GM23338 (cell line): ENCODE measurements around the gene LRTM2. TPM values are rescaled to one million over a fixed set of nuclear protein-coding genes. Genes with fewer than 3 reads are reported as not detected.

Source experiments
- ATAC-seq: fragments of 200-7000 bp; cut with Tn5 transposase; 3 replicates; pipeline ENCODE4 v1.9.1; 2020
- DNase-seq: peaks from one replicate; pipeline ENCODE4 v3.0.0-alpha.2; 2015; ENCODE audit warnings: low spot score
- H2AFZ ChIP-seq: fragments of 200-600 bp; sonication (generic); 2 replicates; pipeline ENCODE4 v1.8.0; 2016; ENCODE audit warnings: antibody characterized with exemption, mild to moderate bottlenecking, moderate library complexity
- H3F3A ChIP-seq: fragments of 200-600 bp; sonication (generic); replicated peaks from 2 replicates; pipeline ENCODE4 v1.8.0; 2017; ENCODE audit warnings: antibody characterized with exemption, mixed run types, low read depth
- H3K27ac ChIP-seq: fragments of 200-600 bp; sonication (generic); 2 replicates; pipeline ENCODE4 v1.6.1; 2016; ENCODE audit warnings: low read depth
- H3K27me3 ChIP-seq: fragments of 200-600 bp; sonication (generic); 2 replicates; pipeline ENCODE4 v1.8.0; 2016; ENCODE audit warnings: mild to moderate bottlenecking, mixed run types, moderate library complexity; ENCODE audit not compliant: insufficient read depth
- H3K36me3 ChIP-seq: fragments of 200-600 bp; sonication (generic); 2 replicates; pipeline ENCODE4 v1.8.0; 2016; ENCODE audit warnings: mild to moderate bottlenecking; ENCODE audit not compliant: insufficient read depth
- H3K4me1 ChIP-seq: fragments of 200-600 bp; sonication (generic); 2 replicates; pipeline ENCODE4 v1.8.0; 2016; ENCODE audit warnings: mild to moderate bottlenecking, moderate library complexity; ENCODE audit not compliant: insufficient read depth
- H3K4me2 ChIP-seq: fragments of 200-600 bp; sonication (generic); 2 replicates; pipeline ENCODE4 v1.7.1; 2017; ENCODE audit warnings: mixed run types
- H3K4me3 ChIP-seq: fragments of 200-600 bp; sonication (generic); 2 replicates; pipeline ENCODE4 v1.6.1; 2016; ENCODE audit warnings: mixed run types
- H3K79me2 ChIP-seq: fragments of 200-600 bp; sonication (generic); replicated peaks from 2 replicates; pipeline ENCODE4 v1.8.0; 2017; ENCODE audit warnings: mild to moderate bottlenecking; ENCODE audit not compliant: insufficient read depth
- H3K9me2 ChIP-seq: fragments of 200-600 bp; sonication (generic); 2 replicates; pipeline ENCODE4 v1.8.0; 2017; ENCODE audit not compliant: insufficient read depth
- H4K20me1 ChIP-seq: fragments of 200-600 bp; sonication (generic); replicated peaks from 2 replicates; pipeline ENCODE4 v1.8.0; 2017; ENCODE audit warnings: mild to moderate bottlenecking; ENCODE audit not compliant: insufficient read depth
- H3K27ac Mint-ChIP-seq: 2 replicates; pipeline ENCODE4 v1.8.0; 2020; ENCODE audit warnings: inconsistent platforms, mild to moderate bottlenecking, moderate library complexity, mixed read lengths
- H3K27me3 Mint-ChIP-seq: 3 replicates; pipeline ENCODE4 v1.8.0; 2022; ENCODE audit warnings: low read depth, mild to moderate bottlenecking, moderate library complexity, mixed read lengths, inconsistent platforms; ENCODE audit not compliant: insufficient read depth, poor library complexity
- H3K36me3 Mint-ChIP-seq: 3 replicates; pipeline ENCODE4 v1.8.0; 2021; ENCODE audit warnings: low read depth, mild to moderate bottlenecking, inconsistent platforms, moderate library complexity, mixed read lengths
- H3K4me1 Mint-ChIP-seq: 3 replicates; pipeline ENCODE4 v1.8.0; 2020; ENCODE audit warnings: mild to moderate bottlenecking, inconsistent platforms, mixed read lengths
- H3K4me3 Mint-ChIP-seq: 3 replicates; pipeline ENCODE4 v1.8.0; 2021; ENCODE audit warnings: moderate library complexity, mild to moderate bottlenecking, inconsistent platforms, mixed read lengths
- H3K9me3 Mint-ChIP-seq: 3 replicates; pipeline ENCODE4 v1.8.0; 2020; ENCODE audit warnings: moderate library complexity, mild to moderate bottlenecking, inconsistent platforms, mixed read lengths
- CREB1 ChIP-seq: fragments of 250-450 bp; sonication (Bioruptor Pico); IDR thresholded peaks from 2 replicates; pipeline ENCODE4 v1.5.0; 2020; ENCODE audit warnings: low read depth, mild to moderate bottlenecking, moderate library complexity
- EZH2 ChIP-seq: fragments of 200-600 bp; sonication (generic); IDR thresholded peaks from one replicate; pipeline ENCODE4 v1.8.0; 2017; ENCODE audit warnings: antibody characterized with exemption, mild to moderate bottlenecking, low read depth; ENCODE audit not compliant: unreplicated experiment
- EZH2phosphoT487 ChIP-seq: fragments of 200-600 bp; sonication (generic); IDR thresholded peaks from one replicate; pipeline ENCODE4 v1.8.1; 2018; ENCODE audit warnings: antibody characterized with exemption; ENCODE audit not compliant: unreplicated experiment
- NANOG ChIP-seq: IDR thresholded peaks from 2 replicates; pipeline ENCODE4 v1.6.1; 2016; ENCODE audit warnings: antibody characterized with exemption, borderline replicate concordance
- POLR2AphosphoS5 ChIP-seq: IDR thresholded peaks from 2 replicates; pipeline ENCODE4 v1.6.1; 2016; ENCODE audit warnings: antibody characterized with exemption, low read depth
- STAT1 ChIP-seq: IDR thresholded peaks from one replicate; pipeline ENCODE4 v1.6.1; 2016; ENCODE audit warnings: antibody characterized with exemption; ENCODE audit not compliant: unreplicated experiment
- ZNF114 ChIP-seq: fragments of 250-450 bp; sonication (Bioruptor Pico); IDR thresholded peaks from 2 replicates; pipeline ENCODE4 v1.5.0; 2020; ENCODE audit warnings: mild to moderate bottlenecking, moderate library complexity
- ZNF331 ChIP-seq: fragments of 250-450 bp; sonication (Bioruptor Pico); IDR thresholded peaks from 2 replicates; pipeline ENCODE4 v1.5.0; 2020; ENCODE audit warnings: low read depth, mild to moderate bottlenecking, moderate library complexity
- polyA plus RNA-seq: library from polyadenylated mRNA; unstranded; fragments of >200 nt; fragmentation: Nextera tagmentation; extraction: Ambion mirVana; gene quantifications from 2 replicates; pipeline ENCODE4 v1.2.1, GENCODE V29; 2016
- total RNA-seq: library from RNA; depleted of rRNA; stranded (reverse); fragments of >200 nt; shearing (Covaris generic); gene quantifications from 2 replicates; pipeline ENCODE4 v1.2.3, GENCODE V29; 2014
- TF ChIP-seq, protein P1 (sequence below): IDR thresholded peaks from one replicate; pipeline ENCODE4 v1.6.1; 2018; ENCODE audit warnings: antibody characterized with exemption; ENCODE audit not compliant: unreplicated experiment
- TF ChIP-seq, protein P2 (sequence below): IDR thresholded peaks from 2 replicates; pipeline ENCODE4 v1.6.1; 2016; ENCODE audit warnings: antibody characterized with exemption
- TF ChIP-seq, protein P3 (sequence below): fragments of 250-450 bp; sonication (Bioruptor Pico); IDR thresholded peaks from 2 replicates; pipeline ENCODE4 v1.5.0; 2020; ENCODE audit warnings: mild to moderate bottlenecking, moderate library complexity
- TF ChIP-seq, protein P4 (sequence below), 2 experiments: fragments of 200-600 bp in 1 of 2; sonication (generic) in 1 of 2; conservative IDR thresholded peaks; 2 replicates each; pipeline versions ENCODE4 v1.5.1 to v1.6.1; 2016 to 2017; ENCODE audit warnings: antibody characterized with exemption in 2 of 2, low read depth in 2 of 2, mild to moderate bottlenecking in 2 of 2, moderate library complexity in 1 of 2

LRTM2 gene
- total and polyA plus RNA-seq, 2 experiments from 2014 or later, result 0.08 TPM; not detected in 1

DNA sequence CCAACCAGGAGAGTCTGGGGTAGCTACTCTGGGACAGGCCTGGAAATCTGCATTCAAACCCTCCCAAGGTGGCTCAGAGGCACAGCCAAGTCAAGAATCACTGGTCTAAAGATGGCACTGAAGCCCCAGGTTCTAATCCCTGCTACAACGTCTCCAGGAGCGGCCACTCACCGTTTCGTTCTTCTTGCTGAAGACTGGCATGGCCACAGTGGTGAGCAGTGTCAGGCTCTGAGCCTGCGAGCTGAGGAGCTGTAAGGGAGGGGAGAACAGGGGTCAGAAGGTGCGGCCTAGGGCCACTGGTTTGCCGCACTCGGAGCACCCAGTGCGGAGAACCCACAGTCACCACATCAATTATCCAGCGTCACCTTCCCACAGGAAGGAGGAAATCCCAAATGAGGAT lies 59.3 kb downstream of the LRTM2 start (continued):
- no peak for TF ChIP-seq EZH2
- TF ChIP-seq POLR2AphosphoS5, result no peak
- TF ChIP-seq EZH2phosphoT487, result no peak
- TF ChIP-seq ZNF114 (CRISPR knock-in tag), result no peak

DNA sequence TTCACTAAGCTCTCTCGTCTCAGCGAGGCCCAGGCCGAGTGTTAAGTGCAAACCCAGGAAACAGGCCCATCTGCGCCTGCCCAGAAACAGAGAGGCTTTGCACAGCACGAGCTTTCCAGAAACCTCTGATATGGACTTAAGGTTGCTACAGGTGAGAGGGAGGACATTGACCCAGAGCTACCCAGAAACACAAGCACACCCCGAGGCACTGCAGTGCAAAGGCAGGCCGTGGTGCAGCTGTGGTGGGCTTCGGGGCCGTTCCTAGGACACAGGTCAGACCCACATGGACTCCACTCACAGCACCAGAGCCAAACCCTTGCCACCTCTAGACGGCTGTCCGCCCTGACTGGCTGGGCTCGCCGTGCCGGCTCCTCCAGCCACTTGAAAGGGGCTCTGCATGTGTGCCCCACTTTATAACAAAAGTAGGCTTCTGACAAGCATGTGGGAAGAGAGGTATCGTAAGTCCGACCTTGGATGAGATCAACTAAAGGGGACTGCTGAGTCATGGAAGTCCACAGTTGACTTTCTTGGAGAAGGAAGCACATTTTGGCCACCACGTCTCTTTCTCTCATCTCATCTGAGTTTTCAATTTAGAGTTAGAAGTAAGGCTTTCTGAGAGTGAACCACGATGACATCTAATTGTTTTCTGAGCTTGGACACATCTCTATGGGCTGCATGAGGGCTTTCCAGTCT lies 59.9 kb downstream of the LRTM2 start:
- H3K4me2 ChIP-seq, result no peak overlapping the region
- H3K4me1 Mint-ChIP-seq, result no peaks in the 10 kb centered on the region
- no peaks in the 10 kb centered on the region for H3K36me3 ChIP-seq
- H3K4me3 ChIP-seq, result no peak overlapping the region
- no peaks in the 10 kb centered on the region for H3K36me3 Mint-ChIP-seq
- no peak overlapping the region for H3K27ac Mint-ChIP-seq
- no peaks in the 10 kb centered on the region for H3K9me3 Mint-ChIP-seq
- H3F3A ChIP-seq, result no peaks in the 10 kb centered on the region
- DNase-seq, result no peak
- H2AFZ ChIP-seq, result no peak overlapping the region
- H4K20me1 ChIP-seq, result no peaks in the 10 kb centered on the region
- TF ChIP-seq, protein P1, sequence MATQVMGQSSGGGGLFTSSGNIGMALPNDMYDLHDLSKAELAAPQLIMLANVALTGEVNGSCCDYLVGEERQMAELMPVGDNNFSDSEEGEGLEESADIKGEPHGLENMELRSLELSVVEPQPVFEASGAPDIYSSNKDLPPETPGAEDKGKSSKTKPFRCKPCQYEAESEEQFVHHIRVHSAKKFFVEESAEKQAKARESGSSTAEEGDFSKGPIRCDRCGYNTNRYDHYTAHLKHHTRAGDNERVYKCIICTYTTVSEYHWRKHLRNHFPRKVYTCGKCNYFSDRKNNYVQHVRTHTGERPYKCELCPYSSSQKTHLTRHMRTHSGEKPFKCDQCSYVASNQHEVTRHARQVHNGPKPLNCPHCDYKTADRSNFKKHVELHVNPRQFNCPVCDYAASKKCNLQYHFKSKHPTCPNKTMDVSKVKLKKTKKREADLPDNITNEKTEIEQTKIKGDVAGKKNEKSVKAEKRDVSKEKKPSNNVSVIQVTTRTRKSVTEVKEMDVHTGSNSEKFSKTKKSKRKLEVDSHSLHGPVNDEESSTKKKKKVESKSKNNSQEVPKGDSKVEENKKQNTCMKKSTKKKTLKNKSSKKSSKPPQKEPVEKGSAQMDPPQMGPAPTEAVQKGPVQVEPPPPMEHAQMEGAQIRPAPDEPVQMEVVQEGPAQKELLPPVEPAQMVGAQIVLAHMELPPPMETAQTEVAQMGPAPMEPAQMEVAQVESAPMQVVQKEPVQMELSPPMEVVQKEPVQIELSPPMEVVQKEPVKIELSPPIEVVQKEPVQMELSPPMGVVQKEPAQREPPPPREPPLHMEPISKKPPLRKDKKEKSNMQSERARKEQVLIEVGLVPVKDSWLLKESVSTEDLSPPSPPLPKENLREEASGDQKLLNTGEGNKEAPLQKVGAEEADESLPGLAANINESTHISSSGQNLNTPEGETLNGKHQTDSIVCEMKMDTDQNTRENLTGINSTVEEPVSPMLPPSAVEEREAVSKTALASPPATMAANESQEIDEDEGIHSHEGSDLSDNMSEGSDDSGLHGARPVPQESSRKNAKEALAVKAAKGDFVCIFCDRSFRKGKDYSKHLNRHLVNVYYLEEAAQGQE, result no peak
- no peak for TF ChIP-seq CREB1 (CRISPR knock-in tag)
- no peak for TF ChIP-seq NANOG
- TF ChIP-seq ZNF331 (CRISPR knock-in tag), result no peak
- TF ChIP-seq EZH2, result no peak
- no peak for TF ChIP-seq POLR2AphosphoS5
- no peak for TF ChIP-seq ZNF114 (CRISPR knock-in tag)
- TF ChIP-seq, protein P2, sequence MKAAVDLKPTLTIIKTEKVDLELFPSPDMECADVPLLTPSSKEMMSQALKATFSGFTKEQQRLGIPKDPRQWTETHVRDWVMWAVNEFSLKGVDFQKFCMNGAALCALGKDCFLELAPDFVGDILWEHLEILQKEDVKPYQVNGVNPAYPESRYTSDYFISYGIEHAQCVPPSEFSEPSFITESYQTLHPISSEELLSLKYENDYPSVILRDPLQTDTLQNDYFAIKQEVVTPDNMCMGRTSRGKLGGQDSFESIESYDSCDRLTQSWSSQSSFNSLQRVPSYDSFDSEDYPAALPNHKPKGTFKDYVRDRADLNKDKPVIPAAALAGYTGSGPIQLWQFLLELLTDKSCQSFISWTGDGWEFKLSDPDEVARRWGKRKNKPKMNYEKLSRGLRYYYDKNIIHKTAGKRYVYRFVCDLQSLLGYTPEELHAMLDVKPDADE, result no peak
- TF ChIP-seq, protein P3, sequence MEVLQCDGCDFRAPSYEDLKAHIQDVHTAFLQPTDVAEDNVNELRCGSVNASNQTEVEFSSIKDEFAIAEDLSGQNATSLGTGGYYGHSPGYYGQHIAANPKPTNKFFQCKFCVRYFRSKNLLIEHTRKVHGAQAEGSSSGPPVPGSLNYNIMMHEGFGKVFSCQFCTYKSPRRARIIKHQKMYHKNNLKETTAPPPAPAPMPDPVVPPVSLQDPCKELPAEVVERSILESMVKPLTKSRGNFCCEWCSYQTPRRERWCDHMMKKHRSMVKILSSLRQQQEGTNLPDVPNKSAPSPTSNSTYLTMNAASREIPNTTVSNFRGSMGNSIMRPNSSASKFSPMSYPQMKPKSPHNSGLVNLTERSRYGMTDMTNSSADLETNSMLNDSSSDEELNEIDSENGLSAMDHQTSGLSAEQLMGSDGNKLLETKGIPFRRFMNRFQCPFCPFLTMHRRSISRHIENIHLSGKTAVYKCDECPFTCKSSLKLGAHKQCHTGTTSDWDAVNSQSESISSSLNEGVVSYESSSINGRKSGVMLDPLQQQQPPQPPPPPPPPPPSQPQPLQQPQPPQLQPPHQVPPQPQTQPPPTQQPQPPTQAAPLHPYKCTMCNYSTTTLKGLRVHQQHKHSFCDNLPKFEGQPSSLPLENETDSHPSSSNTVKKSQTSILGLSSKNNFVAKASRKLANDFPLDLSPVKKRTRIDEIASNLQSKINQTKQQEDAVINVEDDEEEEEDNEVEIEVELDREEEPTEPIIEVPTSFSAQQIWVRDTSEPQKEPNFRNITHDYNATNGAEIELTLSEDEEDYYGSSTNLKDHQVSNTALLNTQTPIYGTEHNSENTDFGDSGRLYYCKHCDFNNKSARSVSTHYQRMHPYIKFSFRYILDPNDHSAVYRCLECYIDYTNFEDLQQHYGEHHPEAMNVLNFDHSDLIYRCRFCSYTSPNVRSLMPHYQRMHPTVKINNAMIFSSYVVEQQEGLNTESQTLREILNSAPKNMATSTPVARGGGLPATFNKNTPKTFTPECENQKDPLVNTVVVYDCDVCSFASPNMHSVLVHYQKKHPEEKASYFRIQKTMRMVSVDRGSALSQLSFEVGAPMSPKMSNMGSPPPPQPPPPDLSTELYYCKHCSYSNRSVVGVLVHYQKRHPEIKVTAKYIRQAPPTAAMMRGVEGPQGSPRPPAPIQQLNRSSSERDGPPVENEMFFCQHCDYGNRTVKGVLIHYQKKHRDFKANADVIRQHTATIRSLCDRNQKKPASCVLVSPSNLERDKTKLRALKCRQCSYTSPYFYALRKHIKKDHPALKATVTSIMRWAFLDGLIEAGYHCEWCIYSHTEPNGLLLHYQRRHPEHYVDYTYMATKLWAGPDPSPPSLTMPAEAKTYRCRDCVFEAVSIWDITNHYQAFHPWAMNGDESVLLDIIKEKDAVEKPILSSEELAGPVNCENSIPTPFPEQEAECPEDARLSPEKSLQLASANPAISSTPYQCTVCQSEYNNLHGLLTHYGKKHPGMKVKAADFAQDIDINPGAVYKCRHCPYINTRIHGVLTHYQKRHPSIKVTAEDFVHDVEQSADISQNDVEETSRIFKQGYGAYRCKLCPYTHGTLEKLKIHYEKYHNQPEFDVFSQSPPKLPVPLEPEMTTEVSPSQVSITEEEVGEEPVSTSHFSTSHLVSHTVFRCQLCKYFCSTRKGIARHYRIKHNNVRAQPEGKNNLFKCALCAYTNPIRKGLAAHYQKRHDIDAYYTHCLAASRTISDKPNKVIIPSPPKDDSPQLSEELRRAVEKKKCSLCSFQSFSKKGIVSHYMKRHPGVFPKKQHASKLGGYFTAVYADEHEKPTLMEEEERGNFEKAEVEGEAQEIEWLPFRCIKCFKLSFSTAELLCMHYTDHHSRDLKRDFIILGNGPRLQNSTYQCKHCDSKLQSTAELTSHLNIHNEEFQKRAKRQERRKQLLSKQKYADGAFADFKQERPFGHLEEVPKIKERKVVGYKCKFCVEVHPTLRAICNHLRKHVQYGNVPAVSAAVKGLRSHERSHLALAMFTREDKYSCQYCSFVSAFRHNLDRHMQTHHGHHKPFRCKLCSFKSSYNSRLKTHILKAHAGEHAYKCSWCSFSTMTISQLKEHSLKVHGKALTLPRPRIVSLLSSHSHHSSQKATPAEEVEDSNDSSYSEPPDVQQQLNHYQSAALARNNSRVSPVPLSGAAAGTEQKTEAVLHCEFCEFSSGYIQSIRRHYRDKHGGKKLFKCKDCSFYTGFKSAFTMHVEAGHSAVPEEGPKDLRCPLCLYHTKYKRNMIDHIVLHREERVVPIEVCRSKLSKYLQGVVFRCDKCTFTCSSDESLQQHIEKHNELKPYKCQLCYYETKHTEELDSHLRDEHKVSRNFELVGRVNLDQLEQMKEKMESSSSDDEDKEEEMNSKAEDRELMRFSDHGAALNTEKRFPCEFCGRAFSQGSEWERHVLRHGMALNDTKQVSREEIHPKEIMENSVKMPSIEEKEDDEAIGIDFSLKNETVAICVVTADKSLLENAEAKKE (CRISPR knock-in tag), result no peak
- TF ChIP-seq, protein P4, sequence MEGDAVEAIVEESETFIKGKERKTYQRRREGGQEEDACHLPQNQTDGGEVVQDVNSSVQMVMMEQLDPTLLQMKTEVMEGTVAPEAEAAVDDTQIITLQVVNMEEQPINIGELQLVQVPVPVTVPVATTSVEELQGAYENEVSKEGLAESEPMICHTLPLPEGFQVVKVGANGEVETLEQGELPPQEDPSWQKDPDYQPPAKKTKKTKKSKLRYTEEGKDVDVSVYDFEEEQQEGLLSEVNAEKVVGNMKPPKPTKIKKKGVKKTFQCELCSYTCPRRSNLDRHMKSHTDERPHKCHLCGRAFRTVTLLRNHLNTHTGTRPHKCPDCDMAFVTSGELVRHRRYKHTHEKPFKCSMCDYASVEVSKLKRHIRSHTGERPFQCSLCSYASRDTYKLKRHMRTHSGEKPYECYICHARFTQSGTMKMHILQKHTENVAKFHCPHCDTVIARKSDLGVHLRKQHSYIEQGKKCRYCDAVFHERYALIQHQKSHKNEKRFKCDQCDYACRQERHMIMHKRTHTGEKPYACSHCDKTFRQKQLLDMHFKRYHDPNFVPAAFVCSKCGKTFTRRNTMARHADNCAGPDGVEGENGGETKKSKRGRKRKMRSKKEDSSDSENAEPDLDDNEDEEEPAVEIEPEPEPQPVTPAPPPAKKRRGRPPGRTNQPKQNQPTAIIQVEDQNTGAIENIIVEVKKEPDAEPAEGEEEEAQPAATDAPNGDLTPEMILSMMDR (conservative IDR thresholded peaks at IDR 0.05; ENCODE audit: low read depth in 2 of 2), result no peak
- TF ChIP-seq STAT1, result no peak
- H3K79me2 ChIP-seq, result no peaks in the 10 kb centered on the region
- no peak overlapping the region for H3K27ac ChIP-seq
- no peak overlapping the region for H3K4me3 Mint-ChIP-seq
- ATAC-seq, result no peak
- H3K27me3 Mint-ChIP-seq, result peaks cover 12% of the 10 kb centered on the region
- H3K27me3 ChIP-seq, result no peaks in the 10 kb centered on the region
- no peaks in the 10 kb centered on the region for H3K9me2 ChIP-seq
- H3K4me1 ChIP-seq, result no peaks in the 10 kb centered on the region
